Measurements from ENCODE around the gene SERINC3.
"Not testable (repeated sequence)": the region's sequence is repeated elsewhere in the genome, so short reads cannot be mapped to it uniquely, and the experiment has no call there.

SERINC3 gene

GRCh38 chr20:44566018-44566417, 44.1 kb upstream of the SERINC3 start:
- no peak for TF ChIP-seq CTCF (IDR thresholded peaks at IDR 0.05; ENCODE audit: insufficient read depth, low read length)
- no peak for TF ChIP-seq GABPA (IDR thresholded peaks at IDR 0.05; ENCODE audit: low read depth)
- no peak for TF ChIP-seq REST (IDR thresholded peaks at IDR 0.05; ENCODE audit: insufficient replicate concordance, low read depth)
- TF ChIP-seq POLR2AphosphoS5 (IDR thresholded peaks at IDR 0.05; ENCODE audit: low read depth): no peak
- TF ChIP-seq SPI1 (IDR thresholded peaks at IDR 0.05; ENCODE audit: borderline replicate concordance, low read depth): no peak
- H3K27ac ChIP-seq (replicated peaks): no peak overlapping the region
- peaks cover 2% of the 10 kb centered on the region for H3K27me3 ChIP-seq (ENCODE audit: insufficient read depth, poor library complexity, severe bottlenecking)
- no peak for DNase-seq (ENCODE audit: low read depth in 1 of 2, low spot score in 1 of 2)
- H3K4me3 ChIP-seq (replicated peaks; ENCODE audit: insufficient read depth, low read length): no peak overlapping the region

DNA sequence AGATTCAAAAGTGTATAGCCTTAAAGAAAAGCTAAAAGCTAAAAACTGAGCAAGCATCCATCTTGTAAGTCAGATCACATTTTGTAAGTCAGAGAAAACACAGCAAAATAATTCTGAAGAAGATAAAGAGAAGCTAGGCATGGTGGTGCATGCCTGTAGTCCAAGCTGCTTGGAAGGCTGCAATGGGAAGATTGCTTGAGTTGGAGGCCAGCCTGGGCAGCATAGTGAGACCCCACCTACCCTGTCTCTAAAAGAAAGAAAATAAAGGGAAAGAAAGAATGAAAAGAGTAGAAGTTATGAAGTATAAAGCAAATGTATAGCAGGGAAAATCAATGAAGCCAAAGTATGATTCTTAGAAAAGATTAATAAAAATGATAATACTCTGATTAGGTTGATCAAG, 40.0 kb upstream of the SERINC3 start:
- no peak for DNase-seq (ENCODE audit: low read depth in 1 of 2, low spot score in 1 of 2)
- Histone ChIP-seq H3K27ac (replicated peaks) (no peak overlapping the region), H3K4me3 (replicated peaks; ENCODE audit: insufficient read depth, low read length) (no peak overlapping the region), H3K27me3 (ENCODE audit: insufficient read depth, poor library complexity, severe bottlenecking) (peaks cover 2% of the 10 kb centered on the region)
- TF ChIP-seq POLR2AphosphoS5 (IDR thresholded peaks at IDR 0.05; ENCODE audit: low read depth): no peak

- H3K27me3 ChIP-seq (ENCODE audit: insufficient read depth, poor library complexity, severe bottlenecking); H3K27ac ChIP-seq (replicated peaks); H3K4me3 ChIP-seq (replicated peaks; ENCODE audit: insufficient read depth, low read length); DNase-seq (ENCODE audit: low read depth in 1 of 2, low spot score in 1 of 2): not testable (repeated sequence)
Observed at GRCh38 chr20:44560818-44561217, 38.9 kb upstream of the SERINC3 start.

GRCh38 chr20:44560229-44560628, 38.4 kb upstream of the SERINC3 start:
- DNase-seq (ENCODE audit: low read depth in 1 of 2, low spot score in 1 of 2): no peak
- Histone ChIP-seq H3K27ac (replicated peaks) (no peak overlapping the region), H3K27me3 (ENCODE audit: insufficient read depth, poor library complexity, severe bottlenecking) (peaks cover 2% of the 10 kb centered on the region), H3K4me3 (replicated peaks; ENCODE audit: insufficient read depth, low read length) (no peak overlapping the region)
- no peak for TF ChIP-seq CTCF (IDR thresholded peaks at IDR 0.05; ENCODE audit: insufficient read depth, low read length)
- no peak for TF ChIP-seq SPI1 (IDR thresholded peaks at IDR 0.05; ENCODE audit: borderline replicate concordance, low read depth)
- TF ChIP-seq GABPA (IDR thresholded peaks at IDR 0.05; ENCODE audit: low read depth): no peak
- no peak for TF ChIP-seq POLR2AphosphoS5 (IDR thresholded peaks at IDR 0.05; ENCODE audit: low read depth)

GRCh38 chr20:44559302-44559701, 37.4 kb upstream of the SERINC3 start:
- Histone ChIP-seq H3K27me3 (ENCODE audit: insufficient read depth, poor library complexity, severe bottlenecking) (peaks cover 2% of the 10 kb centered on the region), H3K4me3 (replicated peaks; ENCODE audit: insufficient read depth, low read length) (no peak overlapping the region), H3K27ac (replicated peaks) (no peak overlapping the region)
- no peak for DNase-seq (ENCODE audit: low read depth in 1 of 2, low spot score in 1 of 2)
- no peak for TF ChIP-seq POLR2AphosphoS5 (IDR thresholded peaks at IDR 0.05; ENCODE audit: low read depth)
- TF ChIP-seq REST (IDR thresholded peaks at IDR 0.05; ENCODE audit: insufficient replicate concordance, low read depth): no peak
- TF ChIP-seq GABPA (IDR thresholded peaks at IDR 0.05; ENCODE audit: low read depth): no peak
- TF ChIP-seq SPI1 (IDR thresholded peaks at IDR 0.05; ENCODE audit: borderline replicate concordance, low read depth): no peak
- no peak for TF ChIP-seq CTCF (IDR thresholded peaks at IDR 0.05; ENCODE audit: insufficient read depth, low read length)
